ENCODE measurements around the gene LTN1. TPM values are rescaled to one million over a fixed set of nuclear protein-coding genes. Genes with fewer than 3 reads are reported as not detected.

The LTN1 gene
- total and polyA plus RNA-seq, 8 donors, result 21.8 to 44.7 (median 36.2) TPM

DNA sequence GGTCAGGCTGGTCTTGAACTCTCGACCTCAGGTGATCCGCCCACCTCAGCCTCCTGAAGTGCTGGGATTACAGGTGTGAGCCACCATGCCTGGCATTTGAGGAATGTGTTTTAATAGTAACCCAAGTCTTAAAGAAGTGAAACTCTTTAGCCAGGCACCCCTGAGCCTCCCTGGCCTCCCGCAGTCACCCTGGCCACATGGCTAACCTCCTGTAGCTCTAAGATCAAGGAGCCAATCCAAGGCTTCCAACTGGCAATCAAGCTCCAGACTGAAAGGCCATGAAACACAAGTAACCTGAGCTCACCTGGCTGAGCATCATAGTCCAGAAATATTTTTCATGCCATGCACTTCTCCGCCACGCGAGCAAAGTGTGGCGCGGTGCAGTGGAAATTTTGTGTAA, 84.3 kb downstream of the LTN1 start:
- H3K9me3 ChIP-seq, result no peaks in the 10 kb centered on the region
- no peak overlapping the region for H3K4me3 ChIP-seq
- ATAC-seq (no peak), DNase-seq (no peak)
- intact Hi-C loops (cut with DNase I), result no loop called here
- no peak overlapping the region for H3K27ac ChIP-seq
- TF ChIP-seq, protein P1, sequence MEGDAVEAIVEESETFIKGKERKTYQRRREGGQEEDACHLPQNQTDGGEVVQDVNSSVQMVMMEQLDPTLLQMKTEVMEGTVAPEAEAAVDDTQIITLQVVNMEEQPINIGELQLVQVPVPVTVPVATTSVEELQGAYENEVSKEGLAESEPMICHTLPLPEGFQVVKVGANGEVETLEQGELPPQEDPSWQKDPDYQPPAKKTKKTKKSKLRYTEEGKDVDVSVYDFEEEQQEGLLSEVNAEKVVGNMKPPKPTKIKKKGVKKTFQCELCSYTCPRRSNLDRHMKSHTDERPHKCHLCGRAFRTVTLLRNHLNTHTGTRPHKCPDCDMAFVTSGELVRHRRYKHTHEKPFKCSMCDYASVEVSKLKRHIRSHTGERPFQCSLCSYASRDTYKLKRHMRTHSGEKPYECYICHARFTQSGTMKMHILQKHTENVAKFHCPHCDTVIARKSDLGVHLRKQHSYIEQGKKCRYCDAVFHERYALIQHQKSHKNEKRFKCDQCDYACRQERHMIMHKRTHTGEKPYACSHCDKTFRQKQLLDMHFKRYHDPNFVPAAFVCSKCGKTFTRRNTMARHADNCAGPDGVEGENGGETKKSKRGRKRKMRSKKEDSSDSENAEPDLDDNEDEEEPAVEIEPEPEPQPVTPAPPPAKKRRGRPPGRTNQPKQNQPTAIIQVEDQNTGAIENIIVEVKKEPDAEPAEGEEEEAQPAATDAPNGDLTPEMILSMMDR (IDR thresholded peaks at IDR 0.05), result no peak
- no peaks in the 10 kb centered on the region for H3K27me3 ChIP-seq
- H3K36me3 ChIP-seq, result no peaks in the 10 kb centered on the region
- H3K4me1 ChIP-seq, result no peaks in the 10 kb centered on the region

DNA sequence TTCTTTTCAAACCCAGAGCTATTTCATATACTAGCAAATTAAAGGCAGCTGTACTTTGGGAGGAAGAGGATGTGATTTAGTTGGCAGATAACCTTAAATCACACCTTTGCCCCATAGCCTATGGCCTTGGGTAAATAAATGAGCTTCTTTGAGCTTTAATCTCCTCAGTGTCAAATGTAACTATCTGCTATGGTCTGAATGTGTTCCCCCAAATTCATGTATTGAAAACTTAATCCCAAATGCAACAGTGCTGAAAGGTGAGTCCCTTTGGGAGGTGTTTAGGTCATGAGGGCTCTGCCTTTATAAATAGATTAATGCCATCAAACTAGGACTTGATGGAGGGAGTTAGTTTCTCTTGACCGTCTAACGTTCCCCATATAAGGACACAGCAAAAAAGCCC, 85.8 kb downstream of the LTN1 start:
- intact Hi-C loops (cut with DNase I), result no loop called here

DNA sequence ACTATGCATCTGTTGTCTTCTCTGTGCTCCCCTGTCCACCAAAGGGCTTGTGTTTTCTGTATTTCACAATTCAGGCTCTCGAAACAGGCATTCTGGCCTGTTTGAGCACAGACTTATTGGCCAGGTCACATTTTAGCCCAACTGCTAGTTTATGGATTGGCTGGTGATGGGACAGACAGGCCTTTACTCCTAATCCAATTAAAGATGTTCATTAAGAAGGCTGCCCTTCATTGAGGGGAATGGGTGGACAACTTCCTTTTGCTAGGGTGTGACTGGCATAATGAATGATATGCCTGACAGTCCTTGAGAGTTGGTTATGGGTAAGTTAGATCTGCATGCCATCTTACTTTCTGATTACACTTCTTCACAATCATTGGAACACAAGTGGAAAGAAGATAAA, 86.4 kb downstream of the LTN1 start:
- no peaks in the 10 kb centered on the region for H3K27me3 ChIP-seq

More for the DNA sequence above, 85.8 kb downstream of the LTN1 start:
- TF ChIP-seq, protein P1 (IDR thresholded peaks at IDR 0.05), result no peak
- Histone ChIP-seq H3K4me3 (no peak overlapping the region), H3K4me1 (no peaks in the 10 kb centered on the region), H3K27ac (no peak overlapping the region), H3K9me3 (peaks cover 0 to 3% of the 10 kb centered on the region in 2 donors), H3K27me3 (no peaks in the 10 kb centered on the region), H3K36me3 (no peaks in the 10 kb centered on the region)
- DNase-seq (no peak), ATAC-seq (no peak)

GRCh38 chr21:28904961-28905435, 87.7 kb downstream of the LTN1 start:
- DNase-seq (no peak), ATAC-seq (no peak)
- Histone ChIP-seq H3K9me3 (peaks cover 0 to 3% of the 10 kb centered on the region in 2 donors), H3K27me3 (no peaks in the 10 kb centered on the region), H3K4me1 (no peaks in the 10 kb centered on the region), H3K27ac (no peak overlapping the region), H3K36me3 (no peaks in the 10 kb centered on the region), H3K4me3 (no peak overlapping the region)
- intact Hi-C loops (cut with DNase I), result no loop called here
- TF ChIP-seq, protein P1 (IDR thresholded peaks at IDR 0.05), result no peak

More for the DNA sequence above, 86.4 kb downstream of the LTN1 start:
- Histone ChIP-seq H3K4me3 (no peak overlapping the region), H3K36me3 (no peaks in the 10 kb centered on the region), H3K27ac (no peak overlapping the region), H3K9me3 (peaks cover 0 to 3% of the 10 kb centered on the region in 2 donors), H3K4me1 (no peaks in the 10 kb centered on the region)
- TF ChIP-seq, protein P1 (IDR thresholded peaks at IDR 0.05), result no peak
- intact Hi-C loops (cut with DNase I), result no loop called here
- ATAC-seq (no peak), DNase-seq (no peak)

DNA sequence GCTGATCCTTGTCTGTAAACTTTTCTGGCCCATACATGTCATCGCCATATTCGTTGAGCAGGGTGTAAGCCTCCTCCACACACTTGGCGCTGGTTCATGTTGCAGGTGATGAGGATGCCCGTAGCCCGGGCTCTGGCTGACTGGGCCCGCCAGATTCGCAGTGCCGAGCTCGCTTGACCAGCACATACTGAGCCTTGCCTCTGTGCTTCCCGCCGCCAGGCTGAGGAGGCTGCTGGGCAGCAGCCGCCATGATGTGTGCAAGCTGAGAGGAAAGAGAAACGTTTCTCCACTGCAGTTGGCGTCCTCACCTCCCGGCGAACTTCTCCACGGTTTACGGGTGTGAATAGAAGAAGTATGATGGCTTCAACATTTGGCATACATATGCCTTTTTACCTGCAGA, 89.2 kb downstream of the LTN1 start:
- Histone ChIP-seq H3K9me3 (peaks cover 0 to 3% of the 10 kb centered on the region in 2 donors), H3K4me3 (no peak overlapping the region), H3K4me1 (no peaks in the 10 kb centered on the region), H3K27me3 (no peaks in the 10 kb centered on the region), H3K27ac (no peak overlapping the region), H3K36me3 (no peaks in the 10 kb centered on the region)
- intact Hi-C loops (cut with DNase I), result no loop called here
- no peak for ATAC-seq
- TF ChIP-seq, protein P1 (IDR thresholded peaks at IDR 0.05), result no peak
- peak in 1 of 4 donors; percentile 63 for DNase-seq

All from left lung (tissue), 10 donors.